GM12873 (cell line): ENCODE data around the gene PPFIA1.

Source experiments
- CTCF ChIP-seq: IDR thresholded peaks from 2 replicates; pipeline ENCODE4 v1.5.1; 2012; ENCODE audit warnings: low read depth, mild to moderate bottlenecking, moderate library complexity, low read length, control low read depth; ENCODE audit not compliant: insufficient read depth; ENCODE audit errors: missing control alignments

The PPFIA1 gene

GRCh38 chr11:70317581-70318305 lies 47.3 kb downstream of the PPFIA1 start:
- no peak for TF ChIP-seq CTCF

- no peak for TF ChIP-seq CTCF
Measured at GRCh38 chr11:70319396-70320076, 49.0 kb downstream of the PPFIA1 start.

GRCh38 chr11:70322666-70323065 lies 52.2 kb downstream of the PPFIA1 start:
- TF ChIP-seq CTCF, result no peak

DNA sequence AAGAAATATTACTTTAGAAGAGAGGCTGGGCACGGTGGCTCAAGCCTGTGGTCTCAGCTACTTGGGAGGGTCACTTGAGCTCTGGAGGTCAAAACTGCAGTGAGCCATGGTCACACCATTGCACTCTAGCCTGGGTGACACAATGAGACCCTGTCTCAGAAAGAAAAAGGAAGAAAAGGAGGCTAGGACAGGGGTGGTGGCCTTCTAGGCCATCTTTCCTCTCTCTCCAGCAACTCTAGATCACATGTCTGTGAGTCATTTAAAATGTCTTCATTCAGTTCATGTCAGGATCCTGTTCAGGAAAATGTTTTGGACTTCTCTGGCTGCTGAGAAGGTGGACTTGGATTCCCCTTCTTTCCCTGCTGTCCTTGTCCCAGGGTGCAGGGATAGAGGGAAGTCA lies 53.3 kb downstream of the PPFIA1 start:
- TF ChIP-seq CTCF, result no peak

DNA sequence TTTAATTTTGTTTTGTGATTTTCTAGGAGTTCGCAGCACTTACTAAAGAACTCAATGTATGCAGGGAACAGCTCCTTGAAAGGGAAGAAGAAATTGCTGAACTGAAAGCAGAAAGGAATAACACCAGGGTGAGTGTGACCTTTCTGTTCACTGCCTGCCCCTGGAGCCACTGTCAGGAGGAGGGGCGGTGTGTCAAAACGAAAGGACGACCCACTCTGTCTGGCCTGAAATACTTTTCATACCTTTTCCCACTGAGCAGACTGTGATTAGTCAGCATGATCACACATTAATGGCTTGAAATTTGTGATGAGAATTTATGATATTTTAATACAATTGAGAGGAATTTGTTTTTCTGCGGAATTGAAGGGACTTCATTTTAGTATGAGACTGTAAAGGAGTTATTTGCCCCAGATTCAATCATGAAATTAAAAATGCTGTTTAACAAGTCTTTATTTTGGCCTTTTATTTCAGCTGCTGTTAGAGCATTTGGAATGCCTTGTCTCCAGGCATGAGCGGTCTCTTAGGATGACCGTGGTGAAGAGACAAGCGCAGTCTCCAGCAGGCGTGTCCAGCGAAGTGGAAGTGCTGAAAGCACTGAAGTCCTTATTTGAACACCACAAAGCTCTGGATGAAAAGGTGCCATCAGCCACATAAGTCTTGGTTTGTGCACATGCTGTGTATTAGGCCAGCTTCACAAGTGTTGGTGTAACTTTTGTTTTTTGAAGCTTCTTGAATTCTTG lies 54.1 kb downstream of the PPFIA1 start:
- TF ChIP-seq CTCF, result no peak

DNA sequence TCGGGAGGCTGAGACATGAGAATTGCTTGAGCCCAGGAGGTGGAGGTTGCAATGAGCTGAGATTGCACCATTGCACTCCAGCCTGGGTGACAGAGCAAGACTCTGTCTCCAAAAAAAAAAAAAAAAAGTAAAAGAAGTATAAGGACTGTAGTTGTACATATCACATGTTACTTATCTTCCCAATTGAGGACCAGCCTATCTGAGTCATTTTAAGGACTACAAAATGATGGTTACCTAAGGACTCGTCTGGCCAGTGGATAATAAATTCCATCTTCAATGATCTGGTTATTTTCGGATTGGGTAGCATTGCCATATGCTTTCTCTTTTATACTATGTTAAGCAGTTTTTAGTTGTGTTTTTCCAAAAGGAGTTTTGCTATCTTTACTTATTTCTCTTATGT lies 55.3 kb downstream of the PPFIA1 start:
- TF ChIP-seq CTCF, result no peak

DNA sequence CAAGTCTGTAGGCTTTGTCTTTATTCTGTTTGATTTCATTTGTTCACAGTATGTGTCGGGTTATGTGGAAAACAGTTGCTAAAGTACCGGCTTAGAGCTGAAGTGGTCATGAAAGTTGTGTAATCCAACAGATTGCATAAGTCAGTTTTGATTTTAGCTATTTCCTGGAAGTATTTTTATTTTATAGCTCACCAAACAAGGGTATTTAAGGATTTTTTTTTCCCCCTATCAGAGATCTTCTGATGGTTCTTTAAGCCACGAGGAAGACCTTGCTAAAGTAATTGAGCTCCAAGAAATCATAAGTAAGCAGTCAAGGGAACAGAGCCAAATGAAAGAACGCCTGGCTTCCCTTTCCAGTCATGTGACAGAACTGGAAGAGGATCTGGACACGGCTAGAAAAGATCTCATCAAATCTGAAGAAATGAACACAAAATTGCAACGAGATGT lies 55.9 kb downstream of the PPFIA1 start:
- TF ChIP-seq CTCF, result no peak
